NT2/D1 (cell line): ENCODE measurements around the gene EXOC7.

Experiments
- DNase-seq: peaks from one replicate; pipeline ENCODE4 v3.0.0-alpha.2; 2011; ENCODE audit warnings: low read depth, low spot score
- H3K27me3 ChIP-seq: 2 replicates; pipeline ENCODE4 v1.6.0; 2011; ENCODE audit warnings: mild to moderate bottlenecking; ENCODE audit not compliant: insufficient read length, insufficient read depth
- H3K36me3 ChIP-seq: 2 replicates; pipeline ENCODE4 v1.6.1; 2011; ENCODE audit warnings: mild to moderate bottlenecking, low read length, mixed read lengths; ENCODE audit not compliant: insufficient read depth, insufficient read length
- H3K4me1 ChIP-seq: 2 replicates; pipeline ENCODE4 v1.5.1; 2011; ENCODE audit not compliant: insufficient read depth, insufficient read length
- H3K4me3 ChIP-seq: 2 replicates; pipeline ENCODE4 v1.5.1; 2011; ENCODE audit warnings: low read depth; ENCODE audit not compliant: insufficient read length
- H3K9ac ChIP-seq: 2 replicates; pipeline ENCODE4 v1.6.0; 2011; ENCODE audit warnings: low read depth; ENCODE audit not compliant: insufficient read length
- H3K9me3 ChIP-seq: 2 replicates; pipeline ENCODE4 v1.5.1; 2011; ENCODE audit warnings: mild to moderate bottlenecking, low read length; ENCODE audit not compliant: insufficient read depth
- SUZ12 ChIP-seq: IDR thresholded peaks from 2 replicates; pipeline ENCODE4 v1.6.1; 2011; ENCODE audit not compliant: insufficient read length, insufficient read depth; ENCODE audit errors: extremely low read depth
- YY1 ChIP-seq: IDR thresholded peaks from 2 replicates; pipeline ENCODE4 v1.6.1; 2011; ENCODE audit not compliant: insufficient read length, insufficient read depth
- ZNF274 ChIP-seq: IDR thresholded peaks from 2 replicates; pipeline ENCODE4 v1.6.1; 2011; ENCODE audit warnings: mild to moderate bottlenecking, low read depth, low read length

Gene EXOC7

GRCh38 chr17:76091526-76092286 is 11.9 kb downstream of the EXOC7 start:
- no peak overlapping the region for H3K4me3 ChIP-seq
- no peaks in the 10 kb centered on the region for H3K9me3 ChIP-seq
- no peaks in the 10 kb centered on the region for H3K27me3 ChIP-seq
- peaks cover 3% of the 10 kb centered on the region for H3K4me1 ChIP-seq
- H3K36me3 ChIP-seq, result peaks cover 91% of the 10 kb centered on the region
- no peak for DNase-seq
- TF ChIP-seq ZNF274 (no peak), SUZ12 (no peak), YY1 (no peak)
- no peak overlapping the region for H3K9ac ChIP-seq

DNA sequence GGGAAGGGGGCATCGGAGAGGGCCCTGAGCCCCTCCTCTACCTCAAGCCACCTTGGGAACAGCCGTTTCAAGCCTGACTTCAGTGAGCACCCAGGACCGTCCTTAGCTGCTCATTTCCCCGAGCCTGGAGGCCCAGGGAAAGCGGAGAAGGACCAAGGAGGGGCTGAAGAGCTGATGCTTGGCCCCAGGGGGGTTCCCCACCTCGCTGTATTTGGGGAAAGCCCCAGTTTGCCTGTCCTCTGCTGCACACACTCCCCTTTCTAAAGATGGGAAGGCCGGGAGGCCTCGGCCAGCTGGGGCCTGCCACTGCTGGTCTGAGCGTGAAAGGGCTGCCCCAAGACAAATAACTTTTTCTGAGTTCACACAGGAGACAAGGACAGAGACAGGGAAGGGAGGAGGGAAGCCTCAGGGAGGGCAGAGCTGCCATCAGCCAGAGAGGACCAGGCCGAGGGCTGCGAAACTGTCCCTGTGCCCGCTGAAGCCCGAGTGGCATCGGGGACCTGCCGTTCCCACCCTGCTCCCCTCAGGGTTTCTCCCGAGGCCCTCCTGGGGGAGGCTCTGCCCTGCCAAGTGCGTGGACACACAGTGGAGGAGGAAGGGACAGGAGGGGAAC is 13.0 kb downstream of the EXOC7 start:
- H3K36me3 ChIP-seq, result peaks cover 91% of the 10 kb centered on the region
- H3K9me3 ChIP-seq, result no peaks in the 10 kb centered on the region
- no peak for TF ChIP-seq SUZ12
- no peak for TF ChIP-seq ZNF274
- no peak for TF ChIP-seq YY1
- no peak for DNase-seq
- no peaks in the 10 kb centered on the region for H3K27me3 ChIP-seq
- H3K9ac ChIP-seq, result peak overlapping the region; percentile 56
- peaks cover 3% of the 10 kb centered on the region for H3K4me1 ChIP-seq
- H3K4me3 ChIP-seq, result no peak overlapping the region

DNA sequence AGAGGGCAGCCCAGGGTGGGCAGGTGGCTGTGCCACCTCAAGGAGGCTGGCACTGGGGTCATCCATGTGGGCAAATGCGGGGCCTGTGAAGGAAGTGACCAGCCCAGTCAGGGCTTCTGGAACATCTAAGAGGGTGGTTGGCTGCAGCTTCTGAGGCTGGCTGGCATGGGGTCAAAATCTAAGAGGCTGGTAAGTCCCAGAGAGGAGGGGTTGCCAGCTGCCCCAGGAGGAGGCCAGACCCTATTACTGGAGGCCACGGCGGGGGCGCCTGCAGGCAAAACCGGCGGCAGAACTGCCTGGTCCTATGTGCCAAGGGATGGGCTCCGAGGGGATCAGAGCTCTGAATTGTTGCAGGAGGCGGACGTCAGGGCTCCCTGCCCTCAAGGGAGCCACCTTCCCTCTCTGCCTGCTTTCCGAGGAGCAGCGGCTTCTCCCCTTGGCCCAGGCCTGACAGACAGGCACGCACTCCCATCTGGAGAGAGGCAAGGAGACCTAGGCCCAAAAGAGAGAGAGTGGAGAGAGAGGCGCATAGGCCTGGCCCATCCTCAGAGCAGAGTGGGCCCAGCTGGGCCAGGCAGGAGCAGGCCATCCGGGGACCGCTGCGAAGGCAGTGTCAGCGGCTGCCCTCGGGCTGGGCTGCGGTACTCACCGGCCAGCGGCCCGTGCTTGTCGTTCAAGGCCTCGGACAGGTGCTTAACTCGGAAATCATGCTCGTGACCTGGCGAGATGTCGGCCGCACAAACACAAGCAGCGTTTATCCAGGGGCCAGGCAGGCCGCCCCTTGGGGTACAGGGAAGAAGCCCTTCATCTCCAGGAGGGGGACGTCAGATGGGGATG is 13.7 kb downstream of the EXOC7 start:
- DNase-seq, result no peak
- TF ChIP-seq SUZ12, result no peak
- no peak for TF ChIP-seq ZNF274
- TF ChIP-seq YY1, result no peak
- Histone ChIP-seq H3K9ac (no peak overlapping the region), H3K36me3 (peaks cover 95% of the 10 kb centered on the region), H3K27me3 (no peaks in the 10 kb centered on the region), H3K4me3 (no peak overlapping the region), H3K9me3 (no peaks in the 10 kb centered on the region), H3K4me1 (peaks cover 3% of the 10 kb centered on the region)

GRCh38 chr17:76088868-76089576 is 14.6 kb downstream of the EXOC7 start:
- peaks cover 5% of the 10 kb centered on the region for H3K4me1 ChIP-seq
- no peak overlapping the region for H3K9ac ChIP-seq
- H3K4me3 ChIP-seq, result no peak overlapping the region
- no peak for DNase-seq
- H3K27me3 ChIP-seq, result no peaks in the 10 kb centered on the region
- no peaks in the 10 kb centered on the region for H3K9me3 ChIP-seq
- TF ChIP-seq YY1 (no peak), ZNF274 (no peak)
- peaks cover 96% of the 10 kb centered on the region for H3K36me3 ChIP-seq

- H3K4me1 ChIP-seq, result peaks cover 10% of the 10 kb centered on the region
- peaks cover 96% of the 10 kb centered on the region for H3K36me3 ChIP-seq
- no peak for TF ChIP-seq SUZ12
- TF ChIP-seq ZNF274, result no peak
- TF ChIP-seq YY1, result no peak
- H3K4me3 ChIP-seq, result no peak overlapping the region
- no peak overlapping the region for H3K9ac ChIP-seq
- DNase-seq, result no peak
- H3K27me3 ChIP-seq, result no peaks in the 10 kb centered on the region
- no peaks in the 10 kb centered on the region for H3K9me3 ChIP-seq
Measured at GRCh38 chr17:76088041-76088867, 15.3 kb downstream of the EXOC7 start.

DNA sequence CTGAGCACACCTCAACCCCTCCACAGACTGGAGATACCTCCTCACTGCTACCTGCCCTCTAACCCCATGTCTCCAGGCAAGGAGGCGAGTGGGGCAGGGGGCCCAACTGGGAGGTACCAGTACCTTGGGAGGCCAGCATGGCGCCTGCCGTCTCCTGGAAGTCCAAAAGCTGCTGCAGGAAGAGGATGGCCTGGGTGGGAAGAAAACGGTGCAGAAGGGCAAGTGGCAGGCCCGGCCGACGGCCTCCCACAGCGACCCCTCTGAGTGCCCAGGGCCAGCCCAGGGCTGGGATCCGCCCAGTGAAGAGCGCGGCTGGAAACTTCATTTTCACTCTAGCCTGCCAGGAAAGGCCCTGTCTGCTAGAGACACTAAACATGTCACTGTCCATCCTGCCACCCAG is 16.1 kb downstream of the EXOC7 start:
- peaks cover 96% of the 10 kb centered on the region for H3K36me3 ChIP-seq
- H3K27me3 ChIP-seq, result no peaks in the 10 kb centered on the region
- H3K9me3 ChIP-seq, result no peaks in the 10 kb centered on the region
- H3K9ac ChIP-seq, result no peak overlapping the region
- H3K4me3 ChIP-seq, result no peak overlapping the region
- TF ChIP-seq YY1 (no peak), ZNF274 (no peak), SUZ12 (no peak)
- no peak for DNase-seq
- peaks cover 16% of the 10 kb centered on the region for H3K4me1 ChIP-seq
